ENCODE data around the gene TGM2. TPM values are rescaled to one million over a fixed set of nuclear protein-coding genes. Genes with fewer than 3 reads are reported as not detected.

TGM2 gene
- total RNA-seq, 2 donors from 2014 or later: 0.27 to 0.37 TPM

DNA sequence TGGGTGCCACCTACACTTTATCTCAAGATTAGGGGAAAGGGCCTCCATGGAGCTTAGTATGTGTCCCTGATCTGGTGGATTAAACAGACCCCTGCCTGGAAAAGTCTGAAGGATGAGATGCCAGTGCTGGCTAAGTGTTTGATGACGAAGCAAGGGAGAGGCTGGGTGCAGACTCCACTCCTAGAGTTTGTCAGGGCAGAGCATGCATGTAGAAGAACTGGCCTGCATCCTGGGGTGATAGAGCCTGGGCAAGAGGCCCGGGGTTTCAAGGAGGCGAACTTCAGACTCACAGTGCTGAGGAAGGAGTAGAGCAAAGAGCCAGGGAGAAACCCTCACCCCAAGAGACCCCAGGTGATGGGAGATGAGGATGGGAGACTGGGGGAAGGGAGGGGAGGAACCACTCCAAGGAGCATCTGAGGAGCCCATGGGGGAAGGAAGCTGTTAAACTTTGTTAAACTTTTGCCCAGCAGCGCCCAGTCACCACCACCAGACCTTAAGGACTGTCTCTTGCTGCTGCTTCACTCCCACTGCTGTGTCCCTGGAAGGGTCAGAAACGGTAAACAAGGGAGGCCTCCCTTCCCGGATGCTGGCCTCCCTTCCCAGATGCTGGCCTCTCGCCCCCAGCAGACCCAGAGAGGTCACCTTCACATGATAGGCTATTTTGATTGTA lies 69.9 kb downstream of the TGM2 start:
- no peak overlapping the region for H3K9ac ChIP-seq (ENCODE audit: extremely low read depth, low read length, poor library complexity, severe bottlenecking)
- 89 to 93% methylated on average over 2 to 7 of the region's 7 CpGs for whole genome bisulfite sequencing, 2 experiments (ENCODE audit: insufficient coverage in 1 of 2, insufficient read length in 1 of 2)
- DNase-seq: no peak
- TF ChIP-seq CTCF (conservative IDR thresholded peaks at IDR 0.05): no peak
- no peaks in the 10 kb centered on the region for H3K27me3 Mint-ChIP-seq (ENCODE audit: insufficient read depth)
- peaks cover 7% of the 10 kb centered on the region for H3K4me1 Mint-ChIP-seq
- H3K36me3 Mint-ChIP-seq (ENCODE audit: low read depth): peaks cover 5% of the 10 kb centered on the region
- H3K36me3 ChIP-seq (ENCODE audit: control insufficient read depth, insufficient read depth, low read length): peaks cover 19% of the 10 kb centered on the region
- no peaks in the 10 kb centered on the region for H3K27me3 ChIP-seq (ENCODE audit: control insufficient read depth, insufficient read depth, low read length, poor library complexity, severe bottlenecking)
- no peaks in the 10 kb centered on the region for H3K9me3 ChIP-seq (ENCODE audit: control insufficient read depth, low read length)
- no peak overlapping the region for H3K4me3 ChIP-seq (ENCODE audit: low read length)
- no peaks in the 10 kb centered on the region for H3K4me1 ChIP-seq (ENCODE audit: control insufficient read depth, insufficient read depth, low read length)
- H3K4me3 Mint-ChIP-seq: no peak overlapping the region
- H3K27ac Mint-ChIP-seq: peak overlapping the region; percentile 35
- H3K9me3 Mint-ChIP-seq: no peaks in the 10 kb centered on the region
- no peak overlapping the region for H3K27ac ChIP-seq (ENCODE audit: low read depth, low read length)

GRCh38 chr20:38094373-38094891 lies 70.6 kb downstream of the TGM2 start:
- Histone ChIP-seq H3K36me3 (ENCODE audit: control insufficient read depth, insufficient read depth, low read length) (peaks cover 26% of the 10 kb centered on the region), H3K9ac (ENCODE audit: extremely low read depth, low read length, poor library complexity, severe bottlenecking) (no peak overlapping the region), H3K4me1 (ENCODE audit: control insufficient read depth, insufficient read depth, low read length) (no peaks in the 10 kb centered on the region), H3K9me3 (ENCODE audit: control insufficient read depth, low read length) (no peaks in the 10 kb centered on the region), H3K27me3 (ENCODE audit: control insufficient read depth, insufficient read depth, low read length, poor library complexity, severe bottlenecking) (no peaks in the 10 kb centered on the region), H3K27ac (ENCODE audit: low read depth, low read length) (no peak overlapping the region), H3K4me3 (ENCODE audit: low read length) (no peak overlapping the region)
- Mint-ChIP-seq H3K27ac (no peak overlapping the region), H3K4me3 (no peak overlapping the region), H3K36me3 (ENCODE audit: low read depth) (peaks cover 10% of the 10 kb centered on the region), H3K27me3 (ENCODE audit: insufficient read depth) (no peaks in the 10 kb centered on the region), H3K9me3 (no peaks in the 10 kb centered on the region), H3K4me1 (peaks cover 7% of the 10 kb centered on the region)
- DNase-seq: no peak
- WGBS, 2 experiments (ENCODE audit: insufficient coverage in 1 of 2, insufficient read length in 1 of 2): 91 to 100% methylated on average over 1 of the region's 1 CpG
- TF ChIP-seq CTCF (conservative IDR thresholded peaks at IDR 0.05): no peak

DNA sequence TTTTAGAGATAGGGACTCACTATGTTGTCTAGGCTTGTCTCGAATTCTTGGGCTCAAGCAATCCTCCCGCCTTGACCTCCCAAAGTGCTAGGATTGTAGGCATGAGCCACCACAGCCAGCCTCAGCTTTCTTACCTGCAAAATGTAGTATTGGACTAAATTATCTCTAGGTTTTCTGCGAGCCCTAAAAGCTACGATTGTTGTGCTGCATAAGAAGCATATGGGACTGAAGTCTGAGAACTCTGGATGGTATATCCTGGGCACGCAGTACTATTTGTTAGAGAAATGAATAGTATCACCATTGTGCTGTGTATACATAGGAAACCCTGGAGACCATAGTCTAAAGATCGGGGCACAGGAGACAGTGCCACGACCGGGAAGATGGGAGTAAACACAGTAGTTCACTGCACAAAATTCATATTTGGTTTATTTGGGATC lies 71.4 kb downstream of the TGM2 start:
- DNase-seq: no peak
- H3K27ac Mint-ChIP-seq: no peak overlapping the region
- H3K27me3 Mint-ChIP-seq (ENCODE audit: insufficient read depth): no peaks in the 10 kb centered on the region
- Histone ChIP-seq H3K4me1 (ENCODE audit: control insufficient read depth, insufficient read depth, low read length) (no peaks in the 10 kb centered on the region), H3K27ac (ENCODE audit: low read depth, low read length) (no peak overlapping the region), H3K9me3 (ENCODE audit: control insufficient read depth, low read length) (no peaks in the 10 kb centered on the region), H3K9ac (ENCODE audit: extremely low read depth, low read length, poor library complexity, severe bottlenecking) (no peak overlapping the region), H3K4me3 (ENCODE audit: low read length) (no peak overlapping the region), H3K36me3 (ENCODE audit: control insufficient read depth, insufficient read depth, low read length) (peaks cover 27% of the 10 kb centered on the region), H3K27me3 (ENCODE audit: control insufficient read depth, insufficient read depth, low read length, poor library complexity, severe bottlenecking) (no peaks in the 10 kb centered on the region)
- H3K4me3 Mint-ChIP-seq: no peak overlapping the region
- no peaks in the 10 kb centered on the region for H3K9me3 Mint-ChIP-seq
- 91 to 95% methylated on average over 8 of the region's 8 CpGs for WGBS, 2 experiments (ENCODE audit: insufficient coverage in 1 of 2, insufficient read length in 1 of 2)
- H3K36me3 Mint-ChIP-seq (ENCODE audit: low read depth): peaks cover 12% of the 10 kb centered on the region
- TF ChIP-seq CTCF (conservative IDR thresholded peaks at IDR 0.05): no peak
- H3K4me1 Mint-ChIP-seq: peaks cover 7% of the 10 kb centered on the region
